ENCODE results near the gene TLN1. TPM values are rescaled to one million over a fixed set of nuclear protein-coding genes. Genes with fewer than 3 reads are reported as not detected.

The TLN1 gene
- total and polyA plus RNA-seq, 2 of the 4 experiments (the other 2 are of a cell fraction): 228 to 346 TPM

GRCh38 chr9:35740243-35740642 lies 8.2 kb upstream of the TLN1 start:
- no peak overlapping the region for H3K4me2 ChIP-seq (ENCODE audit: low read depth, low read length)
- in situ Hi-C loops (cut with MboI; ENCODE audit: low sequenced_read_pairs) (no loop called here), dilution Hi-C loops (cut with HindIII; ENCODE audit: low sequenced_read_pairs, unreplicated experiment) (no loop called here), intact Hi-C loops (cut with micrococcal nuclease) (no loop called here)
- peaks cover 24% of the 10 kb centered on the region for H4K20me1 ChIP-seq (ENCODE audit: insufficient read depth, low read length)
- no peak overlapping the region for H4K8ac ChIP-seq (ENCODE audit: low read depth in 2 of 2, low read length in 2 of 2)
- H3K27me3 ChIP-seq (ENCODE audit: control insufficient read depth, insufficient read depth, low read length): no peaks in the 10 kb centered on the region
- H3K36me3 ChIP-seq (ENCODE audit: control insufficient read depth, insufficient read depth, low read length): peaks cover 82% of the 10 kb centered on the region
- DNase-seq (no peak), ATAC-seq (ENCODE audit: low read depth) (no peak)
- no peak overlapping the region for H2AK5ac ChIP-seq (ENCODE audit: low read depth, low read length)
- H2AK9ac ChIP-seq (replicated peaks; ENCODE audit: low read depth, low read length, poor library complexity): no peak overlapping the region
- no peak overlapping the region for H3K18ac ChIP-seq (ENCODE audit: low read depth, low read length)
- no peak overlapping the region for H2BK5ac ChIP-seq (ENCODE audit: low read depth, low read length, poor library complexity, severe bottlenecking)
- no peak overlapping the region for H4K5ac ChIP-seq (ENCODE audit: low read depth, low read length)
- H2BK15ac ChIP-seq (ENCODE audit: low read depth, low read length): no peak overlapping the region
- no peak overlapping the region for H2BK120ac ChIP-seq (ENCODE audit: low read depth, low read length)
- no peak overlapping the region for H2AFZ ChIP-seq (replicated peaks; ENCODE audit: low read length, poor library complexity)
- no peak overlapping the region for H3K56ac ChIP-seq (ENCODE audit: extremely low read depth, insufficient read depth, low read length)
- no peak overlapping the region for H3K4me3 ChIP-seq (ENCODE audit: insufficient read depth, low read depth, low read length)
- H4K91ac ChIP-seq (ENCODE audit: insufficient read depth, low read depth, low read length): no peak overlapping the region
- H3K9ac ChIP-seq (ENCODE audit: low read depth, low read length): no peak overlapping the region
- WGBS, 2 experiments (ENCODE audit: extremely low coverage in 2 of 2, insufficient read length in 1 of 2): 100% methylated on average over 1 of the region's 6 CpGs; no CpG with 5 or more reads in 1 of the 2 experiments
- H3K4me1 ChIP-seq (ENCODE audit: control insufficient read depth, insufficient read depth, low read length): no peaks in the 10 kb centered on the region
- no peak overlapping the region for H2BK20ac ChIP-seq (ENCODE audit: low read depth, low read length)
- no peak overlapping the region for H3K14ac ChIP-seq (replicated peaks; ENCODE audit: low read depth, low read length)
- H3K27ac ChIP-seq (ENCODE audit: insufficient read depth, low read length): no peak overlapping the region
- H3K4ac ChIP-seq (ENCODE audit: low read depth, low read length): no peak overlapping the region
- BruUV-seq (replicated peaks): no TSS peak
- H3K9me1 ChIP-seq (ENCODE audit: insufficient read depth, low read length): peaks cover 3% of the 10 kb centered on the region; the same call in 1 of the 2 replicates
- CTCF ChIA-PET: interaction anchor here (0.5 kb wide), 1 partner anchor 17 kb away, joined by 3 read pairs; no protein-coding TSS in a partner anchor
- no peak for TF ChIP-seq BHLHE40 (IDR thresholded peaks at IDR 0.05; ENCODE audit: low read depth, low read length)
- POLR2A ChIA-PET (ENCODE audit: unreplicated experiment): no interaction called here
- peaks cover 32 to 87% of the 10 kb centered on the region in 2 experiments for H3K79me1 ChIP-seq (ENCODE audit: low read depth in 1 of 2, low read length in 2 of 2)
- H3K9me3 ChIP-seq (ENCODE audit: control insufficient read depth, insufficient read depth, low read length): no peaks in the 10 kb centered on the region
- no peak overlapping the region for H3K23ac ChIP-seq (ENCODE audit: low read depth, low read length)
